H9 (cell line): ENCODE results near the gene SEMA5A. TPM values are rescaled to one million over a fixed set of nuclear protein-coding genes. Genes with fewer than 3 reads are reported as not detected.

Experiments
- DNase-seq: peaks from one replicate; pipeline ENCODE4 v3.0.0-alpha.2; 2017
- H2AFZ ChIP-seq: one replicate; pipeline ENCODE4 v1.6.1; 2013; ENCODE audit warnings: mild to moderate bottlenecking, low read length, control low read depth, moderate library complexity
- H2AK5ac ChIP-seq: 2 replicates; pipeline ENCODE4 v1.6.1; 2013; ENCODE audit warnings: low read length, control low read depth, mixed read lengths; ENCODE audit not compliant: insufficient read length
- H2BK120ac ChIP-seq: one replicate; pipeline ENCODE4 v1.6.1; 2013; ENCODE audit warnings: low read depth, mild to moderate bottlenecking, low read length, control low read depth, inconsistent platforms; ENCODE audit not compliant: poor library complexity, severe bottlenecking
- H2BK12ac ChIP-seq: 2 replicates; pipeline ENCODE4 v1.6.1; 2013; ENCODE audit warnings: low read length, control low read depth, mixed read lengths, low read depth; ENCODE audit not compliant: insufficient read length
- H2BK15ac ChIP-seq: 2 replicates; pipeline ENCODE4 v1.6.1; 2013; ENCODE audit warnings: low read depth, low read length, control low read depth
- H2BK20ac ChIP-seq: one replicate; pipeline ENCODE4 v1.6.1; 2013; ENCODE audit warnings: low read depth, mild to moderate bottlenecking, low read length, control low read depth, inconsistent platforms; ENCODE audit not compliant: poor library complexity, severe bottlenecking
- H2BK5ac ChIP-seq: 2 replicates; pipeline ENCODE4 v1.6.1; 2013; ENCODE audit warnings: low read length, control low read depth, mixed read lengths; ENCODE audit not compliant: insufficient read length
- H3K14ac ChIP-seq: 2 replicates; pipeline ENCODE4 v1.6.1; 2013; ENCODE audit warnings: low read length, control low read depth; ENCODE audit not compliant: insufficient read depth
- H3K18ac ChIP-seq: 2 replicates; pipeline ENCODE4 v1.6.1; 2013; ENCODE audit warnings: low read depth, mild to moderate bottlenecking, mixed read lengths, low read length, control low read depth; ENCODE audit not compliant: insufficient read length
- H3K23ac ChIP-seq: 2 replicates; pipeline ENCODE4 v1.6.1; 2013; ENCODE audit warnings: low read length, control low read depth, mixed read lengths, low read depth; ENCODE audit not compliant: insufficient read length
- H3K23me2 ChIP-seq: 2 replicates; pipeline ENCODE4 v1.6.1; 2013; ENCODE audit warnings: low read depth, mild to moderate bottlenecking, mixed read lengths, low read length, control low read depth; ENCODE audit not compliant: insufficient read length, poor library complexity, severe bottlenecking
- H3K27ac ChIP-seq: 2 replicates; pipeline ENCODE4 v1.5.1; 2013; ENCODE audit warnings: low read length, control low read depth, mixed read lengths, low read depth; ENCODE audit not compliant: insufficient read length
- H3K27me3 ChIP-seq: 2 replicates; pipeline ENCODE4 v1.6.1; 2013; ENCODE audit warnings: low read length, control low read depth, inconsistent platforms; ENCODE audit not compliant: insufficient read depth
- H3K4ac ChIP-seq: 2 replicates; pipeline ENCODE4 v1.6.1; 2013; ENCODE audit warnings: low read depth, mild to moderate bottlenecking, control low read depth, inconsistent platforms, low read length, moderate library complexity
- H3K4me1 ChIP-seq: 2 replicates; pipeline ENCODE4 v1.6.1; 2013; ENCODE audit warnings: low read length, control low read depth, inconsistent platforms; ENCODE audit not compliant: insufficient read depth
- H3K4me2 ChIP-seq: 2 replicates; pipeline ENCODE4 v1.6.1; 2013; ENCODE audit warnings: low read length, control low read depth, mixed read lengths; ENCODE audit not compliant: insufficient read length, insufficient read depth
- H3K56ac ChIP-seq: 2 replicates; pipeline ENCODE4 v1.6.1; 2013; ENCODE audit warnings: low read depth, mild to moderate bottlenecking, mixed read lengths, low read length, control low read depth; ENCODE audit not compliant: insufficient read length
- H3K79me1 ChIP-seq: 2 replicates; pipeline ENCODE4 v1.6.1; 2013; ENCODE audit warnings: low read depth, mild to moderate bottlenecking, moderate library complexity, low read length, control low read depth, inconsistent platforms; ENCODE audit not compliant: insufficient read depth, poor library complexity, severe bottlenecking
- H3K79me2 ChIP-seq: 2 replicates; pipeline ENCODE4 v1.6.1; 2013; ENCODE audit warnings: low read length, control low read depth, inconsistent platforms; ENCODE audit not compliant: insufficient read depth
- H3K9ac ChIP-seq: 2 replicates; pipeline ENCODE4 v1.6.1; 2013; ENCODE audit warnings: low read length, control low read depth, mixed read lengths; ENCODE audit not compliant: insufficient read length; ENCODE audit errors: extremely low read depth
- H3K9me3 ChIP-seq: one replicate; pipeline ENCODE4 v1.6.1; 2013; ENCODE audit warnings: low read depth, low read length, inconsistent platforms; ENCODE audit not compliant: control insufficient read depth
- H3T11ph ChIP-seq: one replicate; pipeline ENCODE4 v1.6.1; 2013; ENCODE audit warnings: mild to moderate bottlenecking, low read length, control low read depth, inconsistent platforms
- H4K20me1 ChIP-seq: one replicate; pipeline ENCODE4 v1.6.1; 2013; ENCODE audit not compliant: control insufficient read depth, insufficient read length, insufficient read depth
- H4K5ac ChIP-seq: 2 replicates; pipeline ENCODE4 v1.6.1; 2013; ENCODE audit warnings: low read depth, mild to moderate bottlenecking, mixed read lengths, low read length, control low read depth; ENCODE audit not compliant: insufficient read length
- H4K8ac ChIP-seq: replicated peaks from 2 replicates; pipeline ENCODE4 v1.6.1; 2013; ENCODE audit warnings: low read length, control low read depth, mixed read lengths, low read depth; ENCODE audit not compliant: insufficient read length
- H4K91ac ChIP-seq: 2 replicates; pipeline ENCODE4 v1.6.1; 2013; ENCODE audit warnings: low read depth, mild to moderate bottlenecking, moderate library complexity, mixed read lengths, low read length, control low read depth; ENCODE audit not compliant: insufficient read length
- H3K27ac Mint-ChIP-seq, 3 experiments: 2 replicates in 2 of 3; 3 replicates in 1 of 3; pipeline ENCODE4 v1.8.0; 2020 to 2021; ENCODE audit warnings: mixed read lengths in 3 of 3, mild to moderate bottlenecking in 1 of 3, moderate library complexity in 1 of 3
- H3K27me3 Mint-ChIP-seq: 2 replicates; pipeline ENCODE4 v1.8.0; 2021; ENCODE audit warnings: low read depth, mild to moderate bottlenecking, moderate library complexity, mixed read lengths
- H3K36me3 Mint-ChIP-seq, 3 experiments: 2 replicates in 2 of 3; 3 replicates in 1 of 3; pipeline ENCODE4 v1.8.0; 2020 to 2021; ENCODE audit warnings: low read depth in 3 of 3, mixed read lengths in 3 of 3; ENCODE audit not compliant: insufficient read depth in 1 of 3
- H3K4me1 Mint-ChIP-seq, 2 experiments: 2 replicates each; pipeline ENCODE4 v1.8.0; 2020; ENCODE audit warnings: mixed read lengths in 2 of 2
- H3K4me3 Mint-ChIP-seq, 2 experiments: 2 replicates in 1 of 2; 3 replicates in 1 of 2; pipeline ENCODE4 v1.8.0; 2020 to 2021; ENCODE audit warnings: mild to moderate bottlenecking in 2 of 2, mixed read lengths in 2 of 2, moderate library complexity in 1 of 2
- H3K9me3 Mint-ChIP-seq, 2 experiments: 2 replicates in 1 of 2; 3 replicates in 1 of 2; pipeline ENCODE4 v1.8.0; 2020; ENCODE audit warnings: mild to moderate bottlenecking in 2 of 2, mixed read lengths in 2 of 2, moderate library complexity in 1 of 2
- CTCF ChIP-seq: fragments of 200-600 bp; sonication (generic); conservative IDR thresholded peaks from 3 replicates; pipeline ENCODE4 v1.8.0; 2021; ENCODE audit warnings: antibody characterized with exemption, mild to moderate bottlenecking
- WGBS: extraction: QIAGEN DNeasy Blood & Tissue Kit; methylation state at CpG from one replicate; pipeline ENCODE4 v1.1.7; 2013; ENCODE audit warnings: missing lambda C conversion rate, low lambda C conversion rate, mixed read lengths; ENCODE audit not compliant: insufficient read length; ENCODE audit errors: extremely low coverage; 5-methylcytosine and 5-hydroxymethylcytosine counted together
- total RNA-seq: library from RNA; stranded (reverse); gene quantifications from 2 replicates; pipeline ENCODE4 v1.2.1, GENCODE V29; 2021

The SEMA5A gene
- total RNA-seq, 1 experiment from 2014 or later: 4.3 TPM

GRCh38 chr5:9438596-9439354 is 107.1 kb downstream of the SEMA5A start:
- H3K9me3 ChIP-seq: no peaks in the 10 kb centered on the region
- no peak overlapping the region for H3K4me2 ChIP-seq
- no peak overlapping the region for H2BK15ac ChIP-seq
- H3K23ac ChIP-seq: no peak overlapping the region
- peak overlapping the region in 1 of 3 experiments; percentile 88; a peak in 1 of 7 replicates for H3K27ac Mint-ChIP-seq
- H2BK120ac ChIP-seq: no peak overlapping the region
- WGBS: no CpG with 5 or more reads among the region's 10 CpGs
- DNase-seq: no peak
- peaks cover 7 to 8% (median 7%) of the 10 kb centered on the region in 3 experiments; a peak in 5 of 7 replicates for H3K36me3 Mint-ChIP-seq
- no peaks in the 10 kb centered on the region for H4K20me1 ChIP-seq
- no peak overlapping the region for H3T11ph ChIP-seq
- H3K18ac ChIP-seq: no peak overlapping the region
- no peaks in the 10 kb centered on the region for H3K4me1 ChIP-seq
- H3K4me1 Mint-ChIP-seq: 0 out of 4 replicates have a peak, but pooled peaks cover 2% of the 10 kb centered on the region in 2 experiments
- no peak overlapping the region for H3K56ac ChIP-seq
- H3K4me3 Mint-ChIP-seq: no peak overlapping the region
- H4K5ac ChIP-seq: no peak overlapping the region
- no peak overlapping the region for H2BK20ac ChIP-seq
- no peak overlapping the region; the same call in 1 of the 2 replicates for H3K14ac ChIP-seq
- H3K9me3 Mint-ChIP-seq: peaks cover 0 to 10% of the 10 kb centered on the region in 2 experiments; a peak in 3 of 5 replicates
- TF ChIP-seq CTCF: no peak
- no peaks in the 10 kb centered on the region for H3K23me2 ChIP-seq
- H4K8ac ChIP-seq: no peak overlapping the region
- no peak overlapping the region for H4K91ac ChIP-seq
- H3K4ac ChIP-seq: no peak overlapping the region
- no peak overlapping the region for H2AFZ ChIP-seq
- H3K27ac ChIP-seq: no peak overlapping the region
- no peaks in the 10 kb centered on the region for H3K27me3 Mint-ChIP-seq
- H3K79me1 ChIP-seq: no peaks in the 10 kb centered on the region
- H3K9ac ChIP-seq: no peak overlapping the region
- no peaks in the 10 kb centered on the region for H3K27me3 ChIP-seq
- no peak overlapping the region for H2AK5ac ChIP-seq
- no peak overlapping the region for H2BK12ac ChIP-seq
- H2BK5ac ChIP-seq: no peak overlapping the region
- H3K79me2 ChIP-seq: no peaks in the 10 kb centered on the region
